ENCODE measurements around the gene LHX6. TPM values are rescaled to one million over a fixed set of nuclear protein-coding genes. Genes with fewer than 3 reads are reported as not detected.

Gene LHX6
- total and polyA plus RNA-seq, 2 of the 13 experiments (the other 11 are each of a cell fraction or from before 2014, with no cell fraction given) = 1.1 to 1.3 TPM

DNA sequence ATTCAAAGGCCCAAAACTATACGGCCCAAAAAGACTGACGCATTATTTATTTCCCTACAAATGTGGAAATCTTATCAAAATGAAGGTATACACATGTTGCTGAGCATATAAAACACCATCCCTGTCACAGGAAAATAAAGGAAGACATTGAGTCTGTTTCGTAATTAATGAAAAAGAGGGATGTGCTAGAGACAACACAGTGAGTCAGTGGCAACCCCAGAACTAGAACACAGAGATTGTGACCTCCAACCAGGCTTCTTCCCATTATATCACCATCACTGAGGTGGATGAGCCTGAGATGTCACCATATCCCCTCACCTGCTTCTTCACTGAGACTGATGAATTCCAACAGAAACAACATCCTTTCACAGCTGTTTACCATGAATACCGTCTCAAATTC is 73.0 kb downstream of the LHX6 start:
- CTCF ChIA-PET (ENCODE audit: low intra/inter-chr PET ratio, low total read pairs) = no interaction called here
- Histone ChIP-seq H3K79me2 (ENCODE audit: insufficient read depth, low read length) (peaks cover 49% of the 10 kb centered on the region), H3K4me3 (replicated peaks in 1 of 3; ENCODE audit: insufficient read depth in 1 of 3, low read depth in 2 of 3, low read length in 3 of 3) (no peak overlapping the region), H3K9me3 (ENCODE audit: low read length) (no peaks in the 10 kb centered on the region), H3K27me3 (ENCODE audit: control insufficient read depth in 1 of 2, insufficient read depth in 2 of 2, low read length in 2 of 2) (no peaks in the 10 kb centered on the region; a peak in 1 of 5 replicates), H2AFZ (ENCODE audit: low read length) (no peak overlapping the region), H3K4me1 (ENCODE audit: insufficient read depth, low read length) (peaks cover 47% of the 10 kb centered on the region), H3K36me3 (replicated peaks in 1 of 2; ENCODE audit: control insufficient read depth in 1 of 2, insufficient read depth in 2 of 2, low read length in 2 of 2) (peaks cover 0 to 13% of the 10 kb centered on the region in 2 experiments; a peak in 3 of 5 replicates), H3K9ac (ENCODE audit: insufficient read depth, low read depth, low read length) (no peak overlapping the region), H3K27ac (ENCODE audit: extremely low read length, insufficient read depth, low read length) (no peak overlapping the region), H4K20me1 (ENCODE audit: insufficient read depth, low read length) (peaks cover 3% of the 10 kb centered on the region; the same call in 1 of the 2 replicates), H3K4me2 (ENCODE audit: low read depth, low read length) (no peak overlapping the region)
- BruUV-seq (replicated peaks) = no TSS peak
- DNase-seq (ENCODE audit: low spot score) (no peak), ATAC-seq (no peak), FAIRE-seq (no peak)
- intact Hi-C loops (cut with micrococcal nuclease; ENCODE audit: unreplicated experiment) (loop anchor here (1.0 kb wide), 1 partner anchor 15 kb away; no protein-coding TSS in a partner anchor), in situ Hi-C loops (cut with HindIII; ENCODE audit: extremely low pct_ligation_motif_present, low pct_unique_long_range_greater_than_20kb) (no loop called here)
- 92% methylated on average over 4 of the region's 4 CpGs for WGBS (ENCODE audit: low lambda C conversion rate)
- POLR2A ChIA-PET = no interaction called here
- TF ChIP-seq ZNF501 (CRISPR knock-in tag; IDR thresholded peaks at IDR 0.05) = no peak
- no peak for TF ChIP-seq JUND (CRISPR knock-in tag; IDR thresholded peaks at IDR 0.05)

Other genes starting within 250 kb of the LHX6 start
- 3.1 and 4.5 TPM in 2 replicates for gene TTLL11, start 135.6 kb downstream of the LHX6 start, total RNA-seq (2016; rRNA removed; fragmentation: Illumina TruSeq; extraction: Trizol)
- 5.2 and 6.4 TPM in 2 replicates for gene TTLL11, start 135.6 kb downstream of the LHX6 start, polyA plus RNA-seq (2011; rRNA removed)
- gene NDUFA8, start 69.2 kb downstream of the LHX6 start, total RNA-seq (2016; rRNA removed; fragmentation: Illumina TruSeq; extraction: Trizol) = 71.7 and 112 TPM in 2 replicates
- gene NDUFA8, start 69.2 kb downstream of the LHX6 start, polyA plus RNA-seq (2011; rRNA removed) = 57.7 and 68.6 TPM in 2 replicates
- not detected in 2 replicates for gene MORN5, start 69.0 kb downstream of the LHX6 start, total RNA-seq (2016; rRNA removed; fragmentation: Illumina TruSeq; extraction: Trizol)
- not detected in 2 replicates for gene MORN5, start 69.0 kb downstream of the LHX6 start, polyA plus RNA-seq (2011; rRNA removed)
- gene RBM18, start 35.9 kb upstream of the LHX6 start, total RNA-seq (2016; rRNA removed; fragmentation: Illumina TruSeq; extraction: Trizol) = 16.6 and 29.5 TPM in 2 replicates
- gene RBM18, start 35.9 kb upstream of the LHX6 start, polyA plus RNA-seq (2011; rRNA removed) = 11.2 and 12.6 TPM in 2 replicates
- gene MRRF, start 35.9 kb upstream of the LHX6 start, total RNA-seq (2016; rRNA removed; fragmentation: Illumina TruSeq; extraction: Trizol) = 37.3 and 47.2 TPM in 2 replicates
- 37.6 and 44.3 TPM in 2 replicates for gene MRRF, start 35.9 kb upstream of the LHX6 start, polyA plus RNA-seq (2011; rRNA removed)
- gene PTGS1, start 142.1 kb upstream of the LHX6 start, total RNA-seq (2016; rRNA removed; fragmentation: Illumina TruSeq; extraction: Trizol) = 0.06 and 0.07 TPM in 2 replicates
- 0.05 and 0.08 TPM in 2 replicates for gene PTGS1, start 142.1 kb upstream of the LHX6 start, polyA plus RNA-seq (2011; rRNA removed)
- gene OR1J1, start 249.0 kb upstream of the LHX6 start, total RNA-seq (2016; rRNA removed; fragmentation: Illumina TruSeq; extraction: Trizol) = not detected in 2 replicates
- not detected in 2 replicates for gene OR1J1, start 249.0 kb upstream of the LHX6 start, polyA plus RNA-seq (2011; rRNA removed)

All from HepG2 (cell line).